Putamen (tissue), 1 donor: ENCODE data around the gene WDR3.
A peak's percentile ranks its signal among the peaks of the same experiment; 100 is the strongest.
"Not testable (repeated sequence)": the region's sequence is repeated elsewhere in the genome, so short reads cannot be mapped to it uniquely, and the experiment has no call there.

Source experiments
- DNase-seq: peaks from one replicate; pipeline ENCODE4 v3.0.0-alpha.2; 2016; ENCODE audit warnings: low spot score

WDR3 gene

DNA sequence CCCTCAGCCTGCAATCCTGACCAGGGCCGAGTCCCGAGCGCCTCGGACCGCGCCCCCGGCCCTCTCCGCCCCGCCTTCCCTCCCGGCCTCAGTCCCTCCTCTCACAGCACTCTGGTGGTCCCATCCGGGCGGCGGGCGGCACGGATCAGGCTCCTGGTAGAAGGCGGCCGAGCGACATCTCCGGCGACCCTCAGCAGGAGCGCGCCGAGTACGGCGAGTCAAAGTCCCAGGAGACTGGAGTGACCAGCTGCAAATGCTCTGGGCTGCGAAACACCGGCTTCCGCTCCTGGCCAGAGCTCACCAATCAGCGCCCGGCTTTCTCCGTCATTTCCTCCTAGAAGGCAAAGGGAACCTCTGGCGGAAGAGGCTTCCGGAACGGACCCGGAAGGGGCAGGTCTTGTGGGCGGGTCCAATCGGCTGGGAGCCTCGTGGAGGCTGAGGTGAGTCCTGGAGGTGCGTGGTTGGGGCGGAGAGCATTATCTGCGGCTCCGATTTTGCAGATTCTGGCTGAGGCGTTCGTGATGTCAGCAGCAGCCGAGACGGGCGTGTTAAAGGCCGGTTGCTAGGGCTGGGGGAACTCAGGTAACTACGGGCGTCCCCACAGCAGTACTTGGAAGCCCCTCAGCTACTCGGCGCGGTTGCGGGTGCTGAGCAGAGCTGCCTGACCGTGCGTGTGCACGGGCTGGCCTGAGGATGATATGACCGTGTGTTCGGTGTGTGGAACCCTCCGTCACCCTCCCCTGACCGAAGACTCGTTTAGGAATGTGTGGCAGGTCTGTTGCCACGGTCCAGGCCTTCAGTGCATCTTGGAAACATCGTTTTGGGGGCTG lies at the start of gene WDR3, which contains the start of gene GDAP2:
TSS of gene WDR3 (plus strand) at position 397 of the 830 bp plus-strand sequence. CDS start 3,581 bp downstream, outside the sequence.
TSS of gene GDAP2 (minus strand) at position 279 of the 830 bp plus-strand sequence. CDS start 9,264 bp downstream, outside the sequence.
- DNase-seq: peak; percentile 96

DNA sequence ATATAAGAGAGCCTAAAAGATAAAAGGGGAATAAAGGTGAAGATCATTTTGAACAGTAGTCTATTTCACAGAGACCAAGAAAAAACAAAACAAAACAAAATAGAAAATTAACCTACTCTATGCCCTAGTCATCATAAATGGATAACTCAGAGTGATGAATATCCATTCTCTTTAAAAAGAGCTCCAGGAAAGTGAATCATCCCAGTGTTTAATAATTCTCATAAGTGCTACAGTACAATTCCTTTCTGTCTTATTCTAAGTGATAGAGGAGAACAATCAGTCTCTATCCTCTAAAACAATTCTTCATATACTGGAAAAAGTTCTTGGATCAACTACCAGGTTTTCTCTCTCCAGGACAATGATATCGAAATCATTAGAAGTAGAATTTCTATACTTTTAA lies 45.9 kb upstream of the WDR3 start:
- DNase-seq: no peak

- DNase-seq: no peak
These were observed 43.3 kb upstream of the WDR3 start for GRCh38 chr1:117886101-117886795.

GRCh38 chr1:117890452-117890851 lies 39.1 kb upstream of the WDR3 start:
- no peak for DNase-seq

- DNase-seq: no peak
These were observed 37.0 kb upstream of the WDR3 start for GRCh38 chr1:117892512-117892911.

DNA sequence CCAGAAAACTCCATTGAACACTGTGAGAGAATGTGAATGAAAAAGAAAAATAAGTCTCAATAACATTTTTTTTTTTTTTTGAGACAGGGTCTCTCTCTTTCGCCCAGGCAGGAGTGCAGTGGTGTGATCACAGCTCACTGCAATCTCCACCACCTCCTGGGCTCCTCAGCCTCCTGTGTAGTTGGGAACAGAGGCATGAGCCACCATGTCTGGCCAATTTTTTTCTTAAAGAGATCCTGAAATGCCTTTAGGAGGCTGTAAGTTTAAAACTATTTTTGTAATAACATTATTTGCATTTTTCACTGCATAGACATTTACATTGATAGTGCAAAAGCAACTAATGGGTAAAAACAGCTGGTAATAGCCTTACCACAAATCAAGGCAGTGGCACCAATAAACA lies 35.5 kb upstream of the WDR3 start:
- no peak for DNase-seq

DNA sequence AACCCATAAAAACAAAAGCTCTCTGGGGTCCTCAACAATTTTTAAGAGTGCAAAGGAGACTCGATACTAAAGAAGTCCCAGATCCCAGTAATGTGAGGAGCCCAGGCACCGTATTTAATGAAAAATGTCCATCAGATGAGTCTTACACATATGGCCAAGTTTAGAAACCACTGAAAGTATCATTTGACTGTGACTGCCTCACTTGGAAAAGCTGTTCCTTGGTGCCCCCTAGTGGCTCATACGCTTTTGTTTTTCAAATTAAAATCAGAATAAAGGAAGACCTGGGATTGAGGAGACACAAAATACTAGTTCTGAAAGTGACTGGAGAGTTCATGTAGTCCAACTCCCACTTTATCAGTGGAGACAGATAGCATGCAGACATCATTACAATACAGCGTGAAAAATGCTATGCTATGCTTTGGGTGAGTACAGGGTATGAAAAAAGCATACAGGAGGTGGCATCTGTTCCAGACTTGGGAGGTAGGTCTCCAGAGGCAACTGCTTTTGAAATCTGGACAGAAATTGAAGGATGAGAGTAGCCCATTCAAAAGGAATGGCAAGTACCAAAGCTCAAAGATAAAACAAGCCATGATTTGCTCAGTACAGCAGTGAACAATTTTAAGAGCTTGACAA lies 33.9 kb upstream of the WDR3 start:
- peak; percentile 62 for DNase-seq

DNA sequence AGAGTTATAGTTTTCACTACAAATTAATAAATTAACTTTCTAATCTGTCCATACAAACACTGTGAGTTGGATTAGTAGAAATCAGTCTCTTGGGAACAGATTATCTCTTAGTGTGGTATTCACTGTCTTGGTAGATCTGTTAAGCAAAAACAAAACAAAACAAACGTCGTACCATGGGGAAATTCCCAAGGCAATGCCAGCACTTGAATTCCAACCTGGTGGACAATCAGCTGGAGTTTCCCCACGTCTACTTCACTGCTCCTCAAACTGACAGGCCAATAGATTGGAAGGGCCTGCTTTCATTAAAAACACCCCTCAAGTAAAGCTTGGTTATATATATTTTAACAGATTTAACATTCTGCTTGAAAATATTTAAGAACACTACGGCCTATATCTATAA lies 32.0 kb upstream of the WDR3 start:
- no peak for DNase-seq

DNA sequence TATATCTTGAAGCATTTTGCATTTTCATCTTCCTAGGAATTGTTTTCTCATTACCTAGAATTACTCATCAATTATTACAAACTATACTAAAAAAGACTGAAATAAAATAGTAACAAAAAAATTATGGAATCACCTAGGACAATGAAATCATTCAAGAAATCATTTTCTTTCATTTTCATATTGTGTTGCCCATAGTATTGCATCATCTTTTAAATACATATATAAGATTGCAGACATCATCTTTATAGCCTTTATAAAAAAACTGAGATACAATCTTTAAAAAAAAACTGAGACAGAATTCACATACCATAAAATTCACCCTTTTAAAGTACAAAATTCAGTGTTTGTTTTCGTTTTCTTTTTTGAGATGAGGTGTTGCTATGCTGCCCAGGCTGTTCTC lies 29.7 kb upstream of the WDR3 start:
- DNase-seq: no peak

DNA sequence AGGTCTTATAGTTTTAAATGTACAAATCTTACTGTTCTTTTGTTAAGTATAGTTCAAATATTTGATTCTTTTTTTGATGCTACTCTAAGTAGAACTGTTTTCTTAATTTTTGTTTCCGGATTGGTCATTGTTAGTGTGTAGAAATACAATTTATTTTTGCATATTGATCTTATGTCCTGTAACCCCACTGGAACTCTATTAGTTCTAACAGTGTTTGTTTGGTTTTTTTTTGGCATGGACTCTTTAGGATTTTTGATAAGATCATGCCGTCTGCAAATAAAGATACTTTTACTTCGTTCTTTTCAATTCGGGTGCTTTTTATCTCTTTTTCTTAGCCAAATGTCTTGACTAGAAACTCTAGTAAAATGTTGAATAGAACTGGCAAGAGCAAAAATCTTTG lies 26.6 kb upstream of the WDR3 start:
- DNase-seq: no peak

DNA sequence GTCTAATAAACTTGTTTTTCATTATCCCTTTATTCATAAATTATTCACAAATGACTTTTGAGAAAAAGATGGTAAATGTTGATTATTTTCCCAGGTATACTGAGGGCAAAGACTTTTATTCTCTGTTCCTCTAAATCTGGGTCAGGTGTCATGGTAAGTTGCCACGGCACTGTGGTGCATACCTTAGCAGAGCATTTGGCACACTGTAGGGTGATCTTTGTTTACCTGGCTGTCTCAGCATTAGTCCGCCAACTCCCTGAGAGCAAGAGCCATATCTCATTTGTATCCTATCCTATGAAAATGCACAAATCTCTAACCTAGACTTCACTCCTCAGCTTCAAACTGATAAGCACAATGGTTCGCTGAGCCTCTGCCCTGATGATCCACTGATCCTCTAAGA lies 25.1 kb upstream of the WDR3 start:
- no peak for DNase-seq

DNA sequence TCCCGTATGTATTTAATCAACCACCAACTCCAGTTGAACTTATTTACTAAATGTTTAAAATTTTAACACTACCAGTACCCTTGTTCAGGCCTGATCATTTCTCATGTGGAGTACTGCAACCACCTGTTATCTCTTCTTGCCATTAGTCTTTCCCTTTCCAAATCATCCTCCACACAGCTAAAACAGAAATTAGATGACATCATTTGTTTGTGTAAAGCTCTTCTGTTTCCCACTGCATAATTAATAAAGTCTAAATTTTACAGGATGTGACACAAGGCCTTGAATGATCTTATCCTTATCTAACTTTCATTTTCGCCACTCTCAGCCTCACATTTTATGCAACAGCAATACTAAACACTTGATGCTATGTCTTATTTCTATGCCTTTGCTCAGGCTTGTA lies 24.5 kb upstream of the WDR3 start:
- no peak for DNase-seq

DNA sequence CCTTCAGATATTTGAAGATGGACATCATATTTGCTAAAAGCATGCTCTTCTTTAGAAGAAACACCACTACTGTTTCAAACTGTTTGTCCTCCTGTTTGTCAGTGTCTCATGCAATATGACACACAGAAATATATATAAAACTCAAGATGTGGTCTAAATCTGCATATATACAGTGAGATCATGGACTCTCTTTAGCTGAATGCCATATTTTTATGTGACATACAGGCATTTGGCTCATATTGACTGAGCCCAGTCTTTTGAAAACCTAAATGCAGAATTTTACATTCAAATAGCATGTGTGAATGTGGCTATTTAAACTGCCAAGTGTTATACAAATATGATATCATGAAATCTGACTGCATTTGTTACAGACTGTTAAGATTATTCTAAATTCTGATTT lies 18.5 kb upstream of the WDR3 start:
- no peak for DNase-seq

DNA sequence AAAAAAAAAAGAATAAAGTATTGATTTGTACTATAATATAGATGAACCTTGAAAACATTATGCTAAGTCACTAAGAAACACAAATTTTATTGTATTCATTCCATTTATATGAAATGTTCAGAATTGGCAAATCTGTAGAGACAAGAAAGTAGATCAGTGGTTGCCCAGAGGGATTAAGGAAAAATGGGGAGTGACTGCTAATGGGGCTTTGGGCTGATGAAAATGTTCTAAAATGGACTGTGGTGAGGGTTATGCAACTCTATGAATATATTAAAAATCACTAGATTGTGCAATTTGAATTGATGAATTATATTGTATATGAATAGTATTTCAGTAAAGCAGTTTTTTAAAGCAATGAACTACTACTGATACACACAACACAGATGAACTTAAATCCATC lies 10.2 kb upstream of the WDR3 start:
- no peak for DNase-seq

GRCh38 chr1:117921991-117922390 lies 7.5 kb upstream of the WDR3 start:
- DNase-seq: no peak

- not testable (repeated sequence) for DNase-seq
These were observed 6.8 kb upstream of the WDR3 start for GRCh38 chr1:117922717-117923116.

DNA sequence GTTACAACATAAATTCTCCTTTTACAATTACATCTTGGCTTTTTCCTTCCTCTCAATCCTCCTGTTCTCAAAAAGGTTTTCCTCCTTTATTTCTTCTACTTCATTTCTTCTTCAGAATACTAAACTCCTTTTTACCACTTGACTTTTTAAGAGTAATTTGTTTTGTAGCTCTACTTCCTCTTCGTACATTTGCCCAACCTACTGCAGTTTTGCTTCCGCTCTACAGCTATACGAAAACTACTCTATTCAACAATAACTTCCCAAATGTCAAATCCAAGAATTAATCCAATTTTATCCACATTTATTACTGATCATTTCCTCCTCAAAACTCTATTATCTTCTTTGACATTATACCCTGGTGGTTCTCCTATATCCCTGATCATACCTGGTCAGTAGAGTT lies 3.6 kb upstream of the WDR3 start:
- DNase-seq: no peak

DNA sequence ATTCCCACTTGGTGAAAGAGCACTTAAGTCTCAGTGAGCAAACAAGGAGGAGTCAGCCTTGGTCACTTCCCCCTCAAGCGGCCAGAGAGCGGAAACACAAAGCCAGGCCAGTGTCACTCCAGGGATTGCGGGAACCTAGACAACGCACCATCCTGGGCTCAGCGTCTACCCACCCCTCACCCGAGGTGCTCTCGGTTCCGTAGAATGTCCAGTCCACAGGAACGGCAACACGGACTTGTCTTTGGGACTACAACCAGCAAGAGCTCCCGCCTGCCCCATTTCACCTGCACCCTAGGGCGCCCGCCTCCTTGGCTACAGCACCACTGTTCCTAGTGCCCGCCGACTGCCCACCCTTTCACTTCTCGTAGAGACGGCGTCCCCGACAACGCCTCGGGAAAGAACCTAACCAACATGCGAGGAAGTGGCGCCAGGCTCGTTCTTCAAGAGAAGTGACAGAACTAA lies 627 bp upstream of the WDR3 start:
- peak; percentile 20 for DNase-seq

DNA sequence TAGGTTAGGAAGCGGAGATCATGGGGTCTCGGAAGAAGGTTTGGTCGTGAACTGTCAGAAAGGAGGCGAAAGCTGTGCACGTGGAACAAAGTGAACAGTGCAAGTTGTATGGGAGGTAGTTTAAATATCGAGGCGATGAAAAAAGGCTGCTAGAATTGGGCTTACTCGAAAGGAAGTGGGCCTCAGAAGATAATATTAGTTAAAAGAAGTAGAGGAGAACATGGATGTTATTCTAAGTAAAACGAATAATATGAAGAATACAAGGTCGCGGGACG lies 571 bp downstream of the WDR3 start:
- DNase-seq: no peak

GRCh38 chr1:117930484-117930883 lies 945 bp downstream of the WDR3 start:
- DNase-seq: peak; percentile 5

- DNase-seq: no peak
These were observed 3.0 kb downstream of the WDR3 start for GRCh38 chr1:117932576-117932975.

DNA sequence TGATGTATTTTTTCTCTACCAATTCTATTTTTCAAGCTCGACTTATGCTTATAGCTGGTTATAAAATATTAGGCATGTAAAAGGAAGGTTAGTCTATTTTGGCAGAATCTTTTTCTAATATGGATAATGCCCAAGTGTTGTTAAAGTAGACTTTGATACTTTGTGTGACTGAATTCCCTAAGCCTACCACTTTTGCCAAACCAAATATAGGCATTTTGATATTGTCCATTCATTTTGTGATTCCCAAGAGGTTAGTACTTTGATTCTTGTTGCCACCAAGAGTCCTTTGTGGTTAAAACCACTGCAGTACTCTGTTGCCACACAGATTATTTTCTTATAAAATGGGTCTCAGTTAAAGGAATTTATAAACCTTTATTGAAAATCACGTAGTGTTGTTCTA lies 4.2 kb downstream of the WDR3 start:
- no peak for DNase-seq

DNA sequence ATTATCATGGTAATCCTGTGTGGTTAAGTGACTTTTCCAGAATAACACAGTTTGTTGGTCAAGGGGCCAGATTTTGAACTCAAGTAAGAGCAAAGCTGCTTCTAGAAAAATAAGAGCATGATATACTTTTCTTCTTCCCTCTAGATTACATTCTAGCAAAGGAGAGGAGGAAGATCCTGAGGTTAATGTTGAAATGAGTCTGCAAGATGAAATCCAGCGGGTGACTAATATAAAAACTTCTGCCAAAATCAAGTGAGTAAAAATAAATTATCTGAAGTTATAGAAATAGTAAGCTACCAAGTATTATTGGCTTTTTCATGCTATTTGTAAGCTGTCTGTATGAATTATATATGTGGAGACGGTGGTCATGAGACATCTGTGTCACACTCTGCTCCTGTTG lies 12.8 kb downstream of the WDR3 start:
- DNase-seq: no peak
